Omental fat pad (tissue), 4 donors: Measurements from ENCODE around the gene FAM89A. TPM values are rescaled to one million over a fixed set of nuclear protein-coding genes. Genes with fewer than 3 reads are reported as not detected.
"Not testable (repeated sequence)": the region's sequence is repeated elsewhere in the genome, so short reads cannot be mapped to it uniquely, and the experiment has no call there.

Experiments used
- ATAC-seq: fragments of 150-250 bp; one replicate; pipeline ENCODE4 v1.9.1; 2016; ENCODE audit warnings: mild to moderate bottlenecking, moderate library complexity; ENCODE audit not compliant: low FRiP score
- DNase-seq: peaks from one replicate; pipeline ENCODE4 v3.0.0-alpha.2; 2019; ENCODE audit warnings: low spot score
- total RNA-seq, 4 donors: library from RNA; depleted of rRNA; stranded (reverse); fragments of >200 nt; gene quantifications; one replicate each; pipeline ENCODE4 v1.1.0, GENCODE V29; 2016
- TF ChIP-seq, protein P1 (sequence below), 3 donors: fragments of 450-650 bp; IDR thresholded peaks; one replicate each; pipeline ENCODE4 v1.5.1; 2016 to 2017; ENCODE audit warnings: antibody characterized with exemption in 3 of 3, mild to moderate bottlenecking in 3 of 3, moderate library complexity in 2 of 3

The FAM89A gene
- total RNA-seq, 4 donors from 2014 or later, result 62.6 to 290 (median 145) TPM

DNA sequence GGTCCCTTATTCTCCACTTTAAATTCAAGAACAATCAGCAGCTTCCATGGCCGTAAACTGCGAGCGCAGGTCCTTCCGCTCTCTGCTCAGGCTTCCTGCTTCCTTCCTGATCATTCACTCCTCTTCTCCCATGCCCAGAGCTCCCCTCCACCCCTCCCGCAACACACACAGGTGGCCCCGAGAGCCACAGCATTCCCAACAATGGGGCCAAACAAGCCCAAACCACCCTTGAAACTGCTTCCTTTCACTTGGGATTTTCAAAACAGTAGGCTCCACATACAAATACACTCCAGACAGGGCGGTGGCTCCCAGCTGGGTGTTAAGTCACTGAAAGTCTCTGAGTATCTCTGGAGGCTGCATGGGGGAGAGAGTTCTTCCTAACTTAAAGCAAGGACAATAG lies 11.4 kb downstream of the FAM89A start:
- TF ChIP-seq, protein P1, sequence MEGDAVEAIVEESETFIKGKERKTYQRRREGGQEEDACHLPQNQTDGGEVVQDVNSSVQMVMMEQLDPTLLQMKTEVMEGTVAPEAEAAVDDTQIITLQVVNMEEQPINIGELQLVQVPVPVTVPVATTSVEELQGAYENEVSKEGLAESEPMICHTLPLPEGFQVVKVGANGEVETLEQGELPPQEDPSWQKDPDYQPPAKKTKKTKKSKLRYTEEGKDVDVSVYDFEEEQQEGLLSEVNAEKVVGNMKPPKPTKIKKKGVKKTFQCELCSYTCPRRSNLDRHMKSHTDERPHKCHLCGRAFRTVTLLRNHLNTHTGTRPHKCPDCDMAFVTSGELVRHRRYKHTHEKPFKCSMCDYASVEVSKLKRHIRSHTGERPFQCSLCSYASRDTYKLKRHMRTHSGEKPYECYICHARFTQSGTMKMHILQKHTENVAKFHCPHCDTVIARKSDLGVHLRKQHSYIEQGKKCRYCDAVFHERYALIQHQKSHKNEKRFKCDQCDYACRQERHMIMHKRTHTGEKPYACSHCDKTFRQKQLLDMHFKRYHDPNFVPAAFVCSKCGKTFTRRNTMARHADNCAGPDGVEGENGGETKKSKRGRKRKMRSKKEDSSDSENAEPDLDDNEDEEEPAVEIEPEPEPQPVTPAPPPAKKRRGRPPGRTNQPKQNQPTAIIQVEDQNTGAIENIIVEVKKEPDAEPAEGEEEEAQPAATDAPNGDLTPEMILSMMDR (IDR thresholded peaks at IDR 0.05), result no peak
- DNase-seq, result no peak
- no peak for ATAC-seq

DNA sequence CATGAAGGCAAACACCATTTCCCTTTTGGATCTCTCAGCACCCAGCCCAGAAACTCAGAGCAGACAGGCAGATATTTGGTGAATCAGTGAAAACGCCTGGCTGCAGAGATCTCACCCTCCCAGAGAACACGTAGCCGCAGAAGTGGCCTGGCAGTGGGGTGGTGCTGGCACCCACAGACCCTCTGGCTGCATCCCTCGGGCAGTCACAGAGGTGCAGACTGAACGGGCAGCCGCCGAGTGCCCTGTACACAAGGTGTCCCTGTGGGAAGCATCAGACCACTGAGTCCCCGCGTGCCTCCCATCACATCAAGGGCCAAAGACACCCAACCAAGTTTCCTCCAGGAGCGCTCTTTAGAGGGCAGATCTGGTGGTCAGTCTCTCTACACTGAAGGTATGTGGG lies 12.1 kb downstream of the FAM89A start:
- DNase-seq (no peak), ATAC-seq (no peak)
- TF ChIP-seq, protein P1 (IDR thresholded peaks at IDR 0.05), result no peak

DNA sequence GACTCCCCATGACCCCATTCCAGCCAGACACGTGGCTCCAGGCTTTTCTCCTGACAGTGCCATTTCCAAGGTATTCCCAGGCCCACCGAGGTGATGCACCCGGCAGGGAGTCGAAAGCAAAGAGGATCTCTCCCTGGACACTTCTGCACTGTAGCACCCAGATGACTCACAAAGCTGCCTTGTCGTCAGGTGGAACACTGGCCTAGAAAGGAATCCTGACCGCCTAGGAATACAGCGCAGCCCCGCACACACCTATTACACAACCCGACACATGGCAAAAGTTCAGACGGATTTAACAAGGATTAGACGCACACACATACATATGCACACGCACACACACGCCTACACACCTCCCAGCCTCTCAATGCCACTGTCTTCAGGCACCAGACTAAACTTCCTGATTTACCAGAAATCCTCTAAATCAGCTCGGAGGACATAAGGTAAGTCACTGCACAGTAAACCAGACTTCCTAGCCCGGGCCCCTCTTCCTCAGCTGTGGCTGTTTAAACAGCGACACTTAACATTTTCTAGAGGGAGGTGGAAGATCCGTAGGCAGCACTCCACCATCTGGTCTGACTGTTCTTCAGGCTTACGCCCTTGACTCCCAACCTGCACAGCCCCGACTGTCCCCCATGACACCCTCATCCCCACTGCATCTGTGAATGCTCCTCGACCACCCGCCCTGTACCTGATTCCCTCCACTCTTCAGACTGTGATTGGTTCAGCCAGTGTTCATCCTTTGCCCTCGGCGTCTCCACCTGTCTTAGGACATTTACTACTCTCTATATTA lies 12.7 kb downstream of the FAM89A start:
- ATAC-seq (no peak), DNase-seq (no peak)
- TF ChIP-seq, protein P1 (IDR thresholded peaks at IDR 0.05), result no peak

DNA sequence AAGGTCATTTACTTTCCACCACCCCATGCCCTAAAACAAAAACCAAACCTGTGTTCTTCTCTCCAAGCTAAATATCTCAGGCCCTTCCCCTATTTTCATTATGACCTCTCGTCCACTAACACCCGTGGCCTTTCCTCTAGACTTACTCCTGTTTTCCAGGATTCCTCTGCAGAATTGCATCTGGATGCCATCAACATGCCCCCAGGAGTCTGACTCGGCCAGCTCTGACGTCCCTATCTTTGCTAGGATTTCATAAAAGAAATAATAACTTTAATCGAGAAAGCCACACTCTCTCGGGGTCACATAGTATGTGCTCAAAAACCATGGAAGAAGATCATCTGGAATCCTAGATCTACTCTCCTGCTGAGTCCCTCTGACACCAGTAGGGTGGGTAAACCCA lies 13.5 kb downstream of the FAM89A start:
- TF ChIP-seq, protein P1 (IDR thresholded peaks at IDR 0.05), result no peak
- no peak for DNase-seq
- no peak for ATAC-seq

DNA sequence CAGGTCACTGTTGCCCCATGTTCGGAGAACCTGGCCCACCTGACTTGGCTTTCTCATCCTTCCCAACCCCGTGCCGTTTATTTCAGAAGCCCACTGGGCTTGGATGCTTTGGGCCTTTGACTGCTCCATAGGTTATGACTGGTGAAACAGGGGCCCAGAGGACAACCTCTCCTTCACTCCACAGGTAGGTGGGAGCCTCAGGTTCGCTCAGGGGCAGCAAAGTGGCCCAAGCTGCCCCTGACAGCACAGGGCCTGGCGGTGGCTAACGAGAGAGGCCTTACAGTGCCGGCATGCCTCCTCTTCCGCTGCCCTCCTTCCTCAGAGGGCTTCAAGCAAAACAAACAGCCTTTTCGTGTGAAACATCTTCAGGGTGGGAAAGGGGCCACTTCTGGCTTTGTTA lies 16.9 kb downstream of the FAM89A start:
- ATAC-seq (no peak), DNase-seq (no peak)
- TF ChIP-seq, protein P1 (IDR thresholded peaks at IDR 0.05), result no peak

DNA sequence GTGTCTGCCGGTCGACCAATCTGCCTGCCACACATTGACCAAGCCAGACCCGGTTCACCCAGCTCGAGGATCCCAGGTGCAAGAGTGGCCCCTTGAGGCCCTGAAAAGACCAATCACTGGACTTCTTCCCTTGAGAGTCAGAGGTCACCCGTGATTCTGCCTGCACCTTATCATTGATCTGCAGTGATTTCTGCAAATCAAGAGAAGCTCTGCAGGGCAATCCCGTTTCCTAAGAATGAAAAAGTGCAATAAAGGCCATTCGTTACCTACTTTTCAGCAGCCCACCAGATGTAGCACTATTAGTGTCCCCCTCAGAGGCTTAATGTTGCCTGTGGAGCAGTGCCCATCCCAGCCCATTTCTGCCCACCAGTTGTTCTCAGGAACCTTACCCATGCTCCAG lies 17.5 kb downstream of the FAM89A start:
- not testable (repeated sequence) for DNase-seq, ATAC-seq

DNA sequence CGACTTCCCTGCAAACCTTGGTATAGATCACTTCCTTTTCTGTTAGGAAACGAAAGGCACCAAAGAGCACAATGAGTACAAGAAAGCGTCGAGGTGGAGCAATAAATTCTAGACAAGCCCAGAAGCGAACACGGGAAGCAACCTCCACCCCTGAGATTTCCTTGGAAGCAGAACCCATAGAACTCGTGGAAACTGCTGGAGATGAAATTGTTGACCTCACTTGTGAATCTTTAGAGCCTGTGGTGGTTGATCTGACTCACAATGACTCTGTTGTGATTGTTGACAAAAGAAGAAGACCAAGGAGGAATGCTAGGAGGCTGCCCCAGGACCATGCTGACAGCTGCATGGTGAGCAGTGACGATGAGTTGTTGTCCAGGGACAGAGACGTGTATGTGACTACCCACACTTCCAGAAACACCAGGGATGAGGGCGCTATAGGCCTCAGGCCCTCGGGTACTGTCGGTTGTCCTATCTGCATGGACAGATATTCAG lies 18.5 kb downstream of the FAM89A start:
- TF ChIP-seq, protein P1 (IDR thresholded peaks at IDR 0.05), result no peak
- no peak for ATAC-seq
- no peak for DNase-seq
